ENCODE data around the gene USP22.

GRCh38 chr17:21085707-21086106 lies 42.9 kb upstream of the USP22 start:
- TF ChIP-seq CTCF (IDR thresholded peaks at IDR 0.05) (no peak), EP300 (IDR thresholded peaks at IDR 0.05) (no peak), POLR2A (IDR thresholded peaks at IDR 0.05) (no peak)

All from gastroesophageal sphincter (tissue), 3 donors.